ENCODE data around the gene GSTA4.

DNA sequence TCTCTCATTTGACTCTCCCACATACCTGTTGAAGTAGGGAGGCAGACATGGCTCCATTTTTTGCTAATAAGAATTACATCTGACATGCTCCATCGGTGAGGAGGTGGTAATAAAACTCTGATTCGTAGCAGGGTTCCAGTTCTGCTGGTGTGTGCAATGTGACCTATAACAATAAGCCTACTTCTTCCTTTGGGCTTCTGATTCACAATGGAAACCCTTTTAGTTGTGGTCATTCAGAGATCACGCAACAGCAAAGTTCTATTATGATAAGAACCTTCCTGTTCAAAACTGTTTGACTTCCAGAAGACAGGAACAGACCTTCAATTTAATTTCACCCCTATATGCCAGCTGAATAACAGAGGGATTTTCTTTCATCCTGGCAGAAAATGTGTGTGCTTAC lies 31.4 kb upstream of the GSTA4 start:
- TF ChIP-seq, protein P1, sequence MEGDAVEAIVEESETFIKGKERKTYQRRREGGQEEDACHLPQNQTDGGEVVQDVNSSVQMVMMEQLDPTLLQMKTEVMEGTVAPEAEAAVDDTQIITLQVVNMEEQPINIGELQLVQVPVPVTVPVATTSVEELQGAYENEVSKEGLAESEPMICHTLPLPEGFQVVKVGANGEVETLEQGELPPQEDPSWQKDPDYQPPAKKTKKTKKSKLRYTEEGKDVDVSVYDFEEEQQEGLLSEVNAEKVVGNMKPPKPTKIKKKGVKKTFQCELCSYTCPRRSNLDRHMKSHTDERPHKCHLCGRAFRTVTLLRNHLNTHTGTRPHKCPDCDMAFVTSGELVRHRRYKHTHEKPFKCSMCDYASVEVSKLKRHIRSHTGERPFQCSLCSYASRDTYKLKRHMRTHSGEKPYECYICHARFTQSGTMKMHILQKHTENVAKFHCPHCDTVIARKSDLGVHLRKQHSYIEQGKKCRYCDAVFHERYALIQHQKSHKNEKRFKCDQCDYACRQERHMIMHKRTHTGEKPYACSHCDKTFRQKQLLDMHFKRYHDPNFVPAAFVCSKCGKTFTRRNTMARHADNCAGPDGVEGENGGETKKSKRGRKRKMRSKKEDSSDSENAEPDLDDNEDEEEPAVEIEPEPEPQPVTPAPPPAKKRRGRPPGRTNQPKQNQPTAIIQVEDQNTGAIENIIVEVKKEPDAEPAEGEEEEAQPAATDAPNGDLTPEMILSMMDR (conservative IDR thresholded peaks at IDR 0.05; ENCODE audit: low read depth in 2 of 2): no peak
- TF ChIP-seq POLR2AphosphoS5 (IDR thresholded peaks at IDR 0.05; ENCODE audit: low read depth) (no peak), EZH2 (IDR thresholded peaks at IDR 0.05; ENCODE audit: low read depth, unreplicated experiment) (no peak)
